ENCODE measurements around the gene RAB40B. TPM values are rescaled to one million over a fixed set of nuclear protein-coding genes. Genes with fewer than 3 reads are reported as not detected.
"Not testable (repeated sequence)": the region's sequence is repeated elsewhere in the genome, so short reads cannot be mapped to it uniquely, and the experiment has no call there.

RAB40B gene
- polyA plus RNA-seq, 6 donors from 2014 or later, result 1.2 to 3.0 (median 2.3) TPM

DNA sequence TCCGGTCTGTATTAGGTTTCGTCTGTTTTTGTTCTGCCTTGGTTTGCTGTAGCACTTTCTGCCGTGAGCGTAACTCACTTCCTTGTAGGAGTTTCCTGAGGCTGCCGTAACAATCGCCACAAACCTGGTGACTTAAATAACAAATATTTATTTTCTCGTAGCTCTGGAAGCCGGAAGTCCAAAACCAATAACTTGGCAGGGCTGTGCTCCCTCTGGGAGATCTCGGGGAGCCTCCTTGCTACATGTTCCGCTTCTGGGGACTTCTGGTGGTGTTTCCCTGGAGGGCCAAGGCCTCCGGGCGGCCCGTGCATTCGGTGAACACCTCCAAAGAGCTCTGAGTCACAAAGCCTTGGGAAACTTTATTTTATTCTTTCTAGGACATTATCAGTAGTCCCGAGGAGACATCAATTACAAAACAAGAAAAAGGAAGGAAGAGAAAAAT, 43.4 kb downstream of the RAB40B start:
- DNase-seq (no peak), ATAC-seq (ENCODE audit: low read depth in 2 of 2) (peak in 1 of 2 donors; percentile 47)
- Mint-ChIP-seq H3K9me3 (no peaks in the 10 kb centered on the region), H3K4me3 (peak overlapping the region in 1 of 8 donors; percentile 4), H3K36me3 (peaks cover 0 to 7% of the 10 kb centered on the region in 2 donors), H3K27me3 (no peaks in the 10 kb centered on the region), H3K27ac (peak overlapping the region in 2 of 6 donors; percentile 47 to 78), H3K4me1 (peaks cover 0 to 2% (median 0%) of the 10 kb centered on the region in 3 donors)

DNA sequence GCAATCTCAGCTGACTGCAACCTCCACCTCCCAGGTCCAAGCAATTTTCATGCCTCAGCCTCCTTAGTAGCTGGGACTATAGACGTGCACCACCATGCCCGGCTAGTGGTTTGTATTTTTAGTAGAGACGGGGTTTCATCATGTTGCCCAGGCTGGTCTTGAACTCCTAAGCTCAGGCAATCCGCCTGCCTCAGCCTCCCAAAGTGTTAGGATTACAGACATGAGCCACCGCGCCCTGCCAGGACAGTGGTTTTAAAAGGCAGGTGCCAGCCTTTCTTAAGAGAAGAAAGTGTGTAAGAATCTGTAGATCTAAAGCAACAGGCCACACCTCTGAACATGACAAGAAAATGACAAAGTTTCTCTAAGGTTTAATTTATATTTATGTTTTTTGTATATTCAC, 43.9 kb downstream of the RAB40B start:
- not testable (repeated sequence) for ATAC-seq (ENCODE audit: low read depth in 2 of 2)

DNA sequence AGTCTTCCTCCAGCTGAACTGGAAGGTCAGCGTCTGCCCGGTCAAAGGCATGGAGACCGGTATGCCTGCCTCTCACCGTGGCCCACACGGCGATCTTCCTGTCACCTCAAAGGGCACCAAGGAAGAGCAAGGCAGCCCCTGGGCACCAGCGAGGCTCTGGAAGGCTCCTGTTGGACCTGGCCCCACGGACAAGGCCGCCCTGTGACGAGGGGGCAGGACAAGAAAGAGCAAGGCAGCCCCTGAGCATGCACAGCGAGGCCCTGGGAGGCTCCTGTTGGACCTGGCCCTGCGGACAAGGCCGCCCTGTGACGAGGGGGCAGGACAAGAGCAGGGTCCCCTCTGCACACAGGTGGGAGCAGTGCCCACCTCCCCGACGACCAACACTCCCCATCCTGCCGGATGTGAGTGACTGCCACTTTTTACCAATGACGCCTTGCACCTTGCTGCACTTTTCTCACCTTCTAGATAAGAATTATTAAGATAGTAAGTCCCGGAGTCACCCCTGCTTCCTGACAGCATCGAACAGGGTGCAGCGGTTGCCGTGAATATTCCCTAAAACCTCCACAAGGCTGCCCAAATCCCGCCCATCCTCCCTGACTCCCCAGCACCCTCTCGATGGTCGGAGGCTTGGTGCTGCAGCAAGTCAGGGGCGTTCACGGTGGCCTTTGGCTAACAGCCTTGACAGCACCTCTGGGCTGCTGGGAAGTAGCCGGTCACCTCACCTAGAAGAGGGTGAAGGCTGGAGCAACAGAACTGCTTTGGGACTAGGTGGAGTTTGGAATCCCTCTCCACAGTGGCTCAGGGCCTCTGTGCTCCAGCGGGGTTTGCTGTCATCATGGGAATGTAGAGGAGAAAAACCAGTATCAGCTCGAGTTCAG, 44.6 kb downstream of the RAB40B start:
- no peak overlapping the region for H3K4me3 Mint-ChIP-seq
- ATAC-seq (ENCODE audit: low read depth in 2 of 2), result no peak
- no peaks in the 10 kb centered on the region for H3K27me3 Mint-ChIP-seq

More for the DNA sequence above, 43.9 kb downstream of the RAB40B start:
- H3K4me3 Mint-ChIP-seq, result peak overlapping the region in 1 of 8 donors; percentile 4
- peak overlapping the region in 1 of 6 donors; percentile 47 for H3K27ac Mint-ChIP-seq
- not testable (repeated sequence) for H3K9me3 Mint-ChIP-seq, H3K36me3 Mint-ChIP-seq, H3K4me1 Mint-ChIP-seq, H3K27me3 Mint-ChIP-seq, DNase-seq

DNA sequence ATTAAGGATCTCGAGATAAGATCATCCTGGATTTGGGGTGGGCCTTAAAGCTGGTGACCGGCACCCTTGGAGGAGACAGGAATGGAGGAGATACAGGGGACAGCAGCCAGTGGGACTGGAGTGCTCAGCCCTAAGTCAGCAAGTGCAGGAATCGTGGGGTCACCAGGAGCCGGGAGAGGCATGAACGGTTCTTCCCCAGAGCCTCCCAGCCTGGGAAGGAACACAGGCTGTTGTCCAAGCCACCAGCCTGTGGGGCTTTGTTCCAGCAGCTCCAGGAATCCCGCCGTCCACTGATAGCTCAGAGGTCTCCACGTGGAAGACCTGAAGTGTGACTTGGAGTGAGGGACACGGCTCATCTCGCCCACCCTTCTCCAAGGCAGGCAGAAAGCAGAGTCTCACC, 47.8 kb downstream of the RAB40B start:
- no peaks in the 10 kb centered on the region for H3K36me3 Mint-ChIP-seq
- no peak for ATAC-seq (ENCODE audit: low read depth in 2 of 2)
- peak overlapping the region in 1 of 8 donors; percentile 51 for H3K4me3 Mint-ChIP-seq
- H3K9me3 Mint-ChIP-seq, result no peaks in the 10 kb centered on the region
- no peak for DNase-seq
- peak overlapping the region in 3 of 6 donors; percentile 34 to 82 (median 42) for H3K27ac Mint-ChIP-seq
- H3K27me3 Mint-ChIP-seq, result no peaks in the 10 kb centered on the region
- peaks cover 11 to 27% (median 18%) of the 10 kb centered on the region in 3 donors for H3K4me1 Mint-ChIP-seq

More for the DNA sequence above, 44.6 kb downstream of the RAB40B start:
- no peak overlapping the region for H3K27ac Mint-ChIP-seq
- H3K4me1 Mint-ChIP-seq, result peaks cover 2 to 8% (median 7%) of the 10 kb centered on the region in 3 donors
- H3K9me3 Mint-ChIP-seq, result no peaks in the 10 kb centered on the region
- peaks cover 0 to 7% of the 10 kb centered on the region in 2 donors for H3K36me3 Mint-ChIP-seq
- DNase-seq, result no peak

DNA sequence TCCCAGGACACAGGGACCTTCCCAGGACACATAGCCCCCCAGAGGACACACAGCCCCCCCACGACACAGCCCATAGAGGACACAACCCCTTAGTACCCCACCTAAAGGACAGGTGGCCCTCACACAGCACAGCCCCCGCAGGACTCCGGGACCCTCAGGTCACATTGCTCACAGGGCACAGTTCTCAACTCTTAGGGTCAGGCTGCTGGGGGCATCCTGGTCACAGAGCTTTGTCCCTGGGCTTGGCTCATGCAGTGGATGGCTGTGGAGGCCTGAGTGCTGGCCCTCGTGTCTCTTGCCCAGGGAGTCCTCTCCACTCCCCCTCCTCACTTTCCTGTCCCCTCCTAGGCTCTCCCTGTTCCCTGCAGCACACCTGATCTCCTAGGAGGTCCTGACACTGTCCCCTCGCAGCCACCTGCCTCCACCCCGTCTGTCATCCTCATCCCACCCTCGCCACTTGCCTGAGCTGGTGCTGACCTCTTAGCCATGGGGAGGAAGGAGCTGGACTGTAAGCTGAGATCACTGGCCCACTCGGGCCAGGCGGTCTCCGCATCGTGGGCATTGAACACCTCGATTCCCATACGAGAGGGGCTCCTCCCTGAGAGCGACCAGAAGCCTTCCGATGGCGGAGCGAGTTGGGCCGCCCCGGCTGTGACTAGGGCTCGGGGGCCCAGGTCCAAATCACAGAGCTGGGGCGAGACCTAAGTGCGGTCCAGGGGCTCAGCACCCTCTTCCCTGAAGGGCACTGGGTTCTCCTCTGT, 48.8 kb downstream of the RAB40B start:
- peak overlapping the region in 5 of 6 donors; percentile 57 to 88 (median 81) for H3K27ac Mint-ChIP-seq
- DNase-seq (no peak), ATAC-seq (ENCODE audit: low read depth in 2 of 2) (no peak)
- peaks cover 17 to 35% (median 22%) of the 10 kb centered on the region in 3 donors for H3K4me1 Mint-ChIP-seq
- no peaks in the 10 kb centered on the region for H3K27me3 Mint-ChIP-seq
- no peaks in the 10 kb centered on the region for H3K36me3 Mint-ChIP-seq
- no peaks in the 10 kb centered on the region for H3K9me3 Mint-ChIP-seq
- H3K4me3 Mint-ChIP-seq, result peak overlapping the region; percentile 52 to 85 (median 68)

DNA sequence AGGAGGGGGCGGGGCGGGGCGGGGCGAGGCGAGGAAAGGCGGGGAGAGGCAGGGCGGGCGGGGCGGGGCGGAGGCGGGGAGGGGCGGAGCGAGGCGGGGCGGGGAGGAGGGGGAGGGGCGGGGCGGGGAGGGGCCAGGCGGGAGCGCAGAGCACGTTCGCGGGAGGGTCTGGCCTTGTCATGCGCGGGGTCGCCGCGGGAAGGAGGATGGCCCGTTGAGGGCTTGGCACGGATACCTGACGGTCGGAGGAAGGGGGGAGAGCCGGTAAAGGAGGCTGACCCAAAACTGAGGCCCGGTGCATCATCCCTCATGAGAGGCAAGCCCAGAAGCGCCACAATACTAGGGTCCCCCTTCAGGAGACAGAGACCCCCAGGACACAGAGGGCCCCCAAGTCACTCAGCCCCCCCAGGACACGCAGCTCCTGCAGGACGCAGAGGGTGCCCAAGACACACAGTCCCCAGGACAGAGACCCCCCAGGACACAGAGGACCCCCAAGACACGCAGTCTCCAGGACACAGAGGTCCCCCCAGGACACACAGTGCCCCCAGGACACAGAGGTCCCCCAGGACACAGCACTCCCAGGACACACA, 49.7 kb downstream of the RAB40B start:
- Mint-ChIP-seq H3K27me3 (no peaks in the 10 kb centered on the region), H3K36me3 (no peaks in the 10 kb centered on the region), H3K9me3 (no peaks in the 10 kb centered on the region), H3K4me1 (peaks cover 17 to 40% (median 26%) of the 10 kb centered on the region in 3 donors), H3K27ac (peak overlapping the region in 3 of 6 donors; percentile 26 to 86 (median 57)), H3K4me3 (peak overlapping the region in 5 of 8 donors; percentile 38 to 91 (median 83))
- ATAC-seq (ENCODE audit: low read depth in 2 of 2), result peak in 1 of 2 donors; percentile 6
- peak; percentile 37 for DNase-seq

DNA sequence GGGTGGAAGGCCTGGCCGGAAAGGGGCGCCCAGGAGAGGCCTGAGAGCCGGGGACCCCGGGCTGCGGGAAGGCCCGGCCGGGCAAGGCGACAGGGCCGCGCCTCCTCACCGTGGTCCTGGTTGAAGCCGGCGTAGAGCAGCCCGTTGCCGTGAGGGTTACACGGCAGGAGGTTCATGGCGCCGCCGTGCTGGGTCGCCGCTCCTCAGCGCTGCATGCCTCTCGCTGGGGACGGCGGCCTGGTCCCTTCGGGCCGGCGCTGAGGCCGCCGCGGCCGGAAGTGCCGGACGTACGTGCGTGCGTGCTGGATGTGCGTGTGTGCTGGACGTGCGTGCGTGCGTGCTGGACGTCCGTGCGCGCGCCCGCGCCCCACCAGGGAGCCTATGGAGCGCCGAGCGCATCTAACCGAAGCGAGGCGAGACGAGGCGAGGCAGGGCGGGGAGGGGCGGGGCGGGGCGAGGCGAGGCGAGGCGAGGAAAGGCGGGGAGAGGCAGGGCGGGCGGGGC, 50.3 kb downstream of the RAB40B start, which contains the start of gene WDR45B:
TSS of gene WDR45B (minus strand) at position 280 of the 504 bp plus-strand sequence. CDS start at position 176, 104 bp downstream.
- ATAC-seq (ENCODE audit: low read depth in 2 of 2), result peak; percentile 83 to 87

DNA sequence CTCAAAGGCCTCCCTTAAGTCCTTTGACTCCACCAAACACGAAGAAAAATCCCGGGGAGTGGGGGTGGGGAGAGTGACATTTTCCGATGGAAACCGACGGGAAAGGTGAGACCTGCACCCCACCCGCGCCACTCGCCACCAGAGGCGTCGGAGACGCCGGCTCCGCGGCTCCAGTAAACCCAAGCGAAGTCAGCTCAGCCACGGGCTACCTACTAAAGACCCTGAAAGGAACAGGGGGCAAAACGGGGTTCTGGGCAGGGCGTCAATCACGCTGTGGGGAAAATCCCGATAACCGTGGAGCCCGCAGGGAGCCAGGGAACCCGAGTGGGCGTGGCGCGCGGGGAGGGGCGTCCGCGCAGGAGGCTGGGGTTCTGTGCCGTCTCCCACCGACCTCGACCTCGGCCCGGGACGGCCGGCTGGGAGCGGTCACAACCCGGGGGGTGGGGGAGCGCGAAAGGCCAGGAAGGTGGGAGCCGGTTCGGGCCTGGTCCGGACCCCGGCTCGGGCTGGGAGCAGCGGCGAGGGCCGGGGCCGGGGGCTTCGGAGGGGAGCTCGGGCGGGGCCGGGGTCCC, 50.8 kb downstream of the RAB40B start:
- H3K36me3 Mint-ChIP-seq, result no peaks in the 10 kb centered on the region
- H3K4me1 Mint-ChIP-seq, result peaks cover 17 to 42% (median 27%) of the 10 kb centered on the region in 3 donors
- peak overlapping the region; percentile 74 to 93 (median 84) for H3K27ac Mint-ChIP-seq
- DNase-seq (peak; percentile 45), ATAC-seq (ENCODE audit: low read depth in 2 of 2) (peak; percentile 41 to 49)
- peak overlapping the region; percentile 79 to 93 (median 88) for H3K4me3 Mint-ChIP-seq
- H3K9me3 Mint-ChIP-seq, result no peaks in the 10 kb centered on the region
- H3K27me3 Mint-ChIP-seq, result no peaks in the 10 kb centered on the region

More for the DNA sequence above, 50.3 kb downstream of the RAB40B start, which contains the start of gene WDR45B:
- peak; percentile 85 for DNase-seq
- Mint-ChIP-seq H3K36me3 (no peaks in the 10 kb centered on the region), H3K4me3 (peak within 1 kb of the TSS; percentile 81 to 93 (median 88)), H3K27ac (peak within 1 kb of the TSS; percentile 74 to 93 (median 84)), H3K4me1 (peaks cover 17 to 42% (median 27%) of the 10 kb centered on the region in 3 donors), H3K27me3 (no peaks in the 10 kb centered on the region), H3K9me3 (no peaks in the 10 kb centered on the region)

DNA sequence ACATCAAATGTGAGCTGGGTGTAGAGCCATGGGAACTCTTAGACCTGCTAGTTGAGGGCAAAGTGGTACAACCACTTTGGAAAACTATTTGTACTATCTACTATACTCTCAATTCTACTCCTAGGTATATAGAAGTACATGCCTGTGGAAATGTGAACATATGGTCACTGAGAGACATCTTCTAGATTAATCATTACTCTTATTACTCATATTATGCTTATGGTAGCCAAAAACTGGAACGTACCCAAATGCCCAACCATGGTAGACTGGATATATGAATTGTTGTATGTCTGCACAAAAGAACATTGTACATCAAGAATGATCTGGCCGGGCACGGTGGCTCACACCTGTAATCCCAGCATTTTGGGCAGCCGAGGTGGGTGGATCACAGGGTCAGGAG, 53.0 kb downstream of the RAB40B start:
- DNase-seq, result no peak
- Mint-ChIP-seq H3K9me3 (no peaks in the 10 kb centered on the region), H3K4me1 (peaks cover 17 to 42% (median 30%) of the 10 kb centered on the region in 3 donors), H3K36me3 (no peaks in the 10 kb centered on the region), H3K27me3 (no peaks in the 10 kb centered on the region), H3K27ac (no peak overlapping the region), H3K4me3 (peak overlapping the region in 5 of 8 donors; percentile 36 to 91 (median 73))
- ATAC-seq (ENCODE audit: low read depth in 2 of 2), result no peak

DNA sequence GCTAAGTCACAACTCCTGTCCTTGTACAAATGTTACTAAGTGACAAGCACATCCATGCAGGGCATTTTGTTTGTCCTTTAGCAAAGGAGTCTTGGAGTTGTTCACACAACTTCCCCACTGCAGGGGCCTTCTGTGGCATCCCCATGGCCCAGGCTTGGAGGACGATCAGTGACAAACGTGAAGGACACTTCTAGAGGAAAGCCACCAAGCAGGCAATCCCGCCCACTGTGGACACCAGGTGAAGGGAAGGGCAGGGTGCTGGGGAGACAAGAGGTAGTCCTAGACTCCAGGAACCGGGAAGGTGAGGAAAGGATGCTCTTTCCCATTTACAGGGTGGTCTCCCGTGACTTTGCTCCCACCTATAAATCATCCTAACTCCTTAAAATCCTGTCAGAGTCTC, 54.4 kb downstream of the RAB40B start:
- Mint-ChIP-seq H3K4me1 (peaks cover 19 to 42% (median 40%) of the 10 kb centered on the region in 3 donors), H3K27ac (no peak overlapping the region), H3K36me3 (peaks cover 0 to 5% of the 10 kb centered on the region in 2 donors), H3K27me3 (no peaks in the 10 kb centered on the region), H3K4me3 (peak overlapping the region in 3 of 8 donors; percentile 9 to 91 (median 10)), H3K9me3 (no peaks in the 10 kb centered on the region)
- DNase-seq, result no peak
- no peak for ATAC-seq (ENCODE audit: low read depth in 2 of 2)

DNA sequence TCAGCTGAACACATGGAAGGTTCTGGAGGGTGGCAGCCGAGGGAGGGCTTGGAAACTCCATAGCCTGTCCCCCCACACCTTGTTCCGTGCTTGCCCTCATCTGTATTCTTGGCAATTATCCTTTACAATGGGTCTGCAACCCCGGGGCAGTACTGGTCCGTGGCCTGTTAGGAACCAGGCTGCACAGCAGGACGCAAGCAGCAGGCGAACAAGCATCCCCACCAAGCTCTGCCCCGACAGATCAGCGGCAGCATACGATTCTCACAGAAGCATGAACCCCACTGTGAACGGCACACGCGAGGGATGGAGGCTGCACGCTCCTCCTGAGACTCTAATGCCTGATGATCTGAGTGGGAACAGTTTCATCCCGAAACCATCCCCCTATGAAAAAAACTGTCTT, 56.5 kb downstream of the RAB40B start:
- H3K4me1 Mint-ChIP-seq, result peaks cover 29 to 50% (median 49%) of the 10 kb centered on the region in 3 donors

DNA sequence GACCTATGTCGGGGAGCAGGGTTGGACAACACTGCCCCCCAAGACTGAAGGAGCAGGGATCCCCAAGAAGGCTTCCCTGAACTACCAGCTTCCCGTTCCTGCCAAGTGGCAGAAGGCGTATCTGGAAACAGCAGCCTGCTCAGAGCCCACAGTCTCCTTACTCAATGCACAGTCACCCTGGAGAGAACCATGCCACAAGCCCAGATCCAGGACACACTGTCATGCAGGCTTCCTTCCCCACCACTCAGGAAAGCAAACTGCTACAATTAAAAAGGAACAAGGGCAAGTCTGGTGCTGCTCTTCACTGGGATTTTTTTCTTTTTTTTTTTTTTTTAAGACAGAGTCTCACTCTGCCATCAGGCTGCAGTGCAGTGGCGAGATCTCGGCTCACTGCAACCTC, 58.5 kb downstream of the RAB40B start:
- Mint-ChIP-seq H3K9me3 (peaks cover 0 to 7% (median 3%) of the 10 kb centered on the region in 7 donors), H3K4me1 (peaks cover 24 to 41% (median 39%) of the 10 kb centered on the region in 3 donors), H3K4me3 (peak overlapping the region in 1 of 8 donors; percentile 40), H3K27ac (peak overlapping the region in 2 of 6 donors; percentile 41 to 47), H3K27me3 (no peaks in the 10 kb centered on the region), H3K36me3 (peaks cover 6 to 22% of the 10 kb centered on the region in 2 donors)
- no peak for ATAC-seq (ENCODE audit: low read depth in 2 of 2)
- DNase-seq, result no peak

More for the DNA sequence above, 56.5 kb downstream of the RAB40B start:
- Mint-ChIP-seq H3K27me3 (no peaks in the 10 kb centered on the region), H3K27ac (no peak overlapping the region), H3K36me3 (peaks cover 0 to 14% of the 10 kb centered on the region in 2 donors), H3K4me3 (no peak overlapping the region), H3K9me3 (peaks cover 0 to 3% (median 3%) of the 10 kb centered on the region in 7 donors)
- ATAC-seq (ENCODE audit: low read depth in 2 of 2), result no peak
- DNase-seq, result no peak
